GM19395 (cell line): ENCODE measurements around the gene CDH23.

Source experiments
- ATAC-seq: cut with Tn5 transposase; IDR thresholded peaks from one replicate; pipeline ENCODE4 v1.9.1; 2021; ENCODE audit warnings: mild to moderate bottlenecking, moderate library complexity; ENCODE audit not compliant: unreplicated experiment

Gene CDH23

DNA sequence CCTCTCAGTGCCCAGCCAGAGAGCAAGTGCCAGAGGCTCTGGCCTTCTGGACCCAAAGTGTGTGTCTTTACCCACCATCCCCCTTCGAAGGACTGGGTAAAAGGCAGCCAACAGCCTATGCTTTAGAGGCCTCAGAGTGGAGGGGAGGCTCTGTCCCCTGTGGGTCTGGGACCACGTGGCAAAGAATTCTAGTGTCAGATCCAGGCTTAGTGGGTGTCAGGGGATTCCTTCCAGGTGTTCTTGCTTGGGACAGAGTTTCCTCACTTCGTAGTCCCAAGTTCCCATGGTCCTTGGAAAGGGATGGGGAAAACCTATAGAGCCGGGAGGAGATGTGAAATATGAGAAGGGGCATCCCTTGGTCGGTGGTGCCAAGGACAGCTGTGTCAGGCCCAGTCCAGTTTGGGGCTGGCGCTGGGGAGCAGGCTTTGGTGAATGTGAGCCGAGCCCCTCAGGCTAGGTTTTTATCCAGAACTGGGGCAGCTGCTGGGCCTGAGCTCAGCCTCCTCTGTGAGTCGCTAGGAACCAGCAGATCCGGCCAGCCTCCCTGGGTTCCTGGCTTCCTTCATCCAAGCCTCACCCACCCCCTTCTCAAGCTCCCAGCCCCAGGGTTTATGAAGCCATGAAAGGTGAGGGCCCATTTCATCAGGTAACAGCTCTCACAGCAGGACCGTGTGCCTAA is 251.7 kb downstream of the CDH23 start:
- no peak for ATAC-seq

GRCh38 chr10:71648933-71649320 is 252.2 kb downstream of the CDH23 start:
- ATAC-seq: no peak

DNA sequence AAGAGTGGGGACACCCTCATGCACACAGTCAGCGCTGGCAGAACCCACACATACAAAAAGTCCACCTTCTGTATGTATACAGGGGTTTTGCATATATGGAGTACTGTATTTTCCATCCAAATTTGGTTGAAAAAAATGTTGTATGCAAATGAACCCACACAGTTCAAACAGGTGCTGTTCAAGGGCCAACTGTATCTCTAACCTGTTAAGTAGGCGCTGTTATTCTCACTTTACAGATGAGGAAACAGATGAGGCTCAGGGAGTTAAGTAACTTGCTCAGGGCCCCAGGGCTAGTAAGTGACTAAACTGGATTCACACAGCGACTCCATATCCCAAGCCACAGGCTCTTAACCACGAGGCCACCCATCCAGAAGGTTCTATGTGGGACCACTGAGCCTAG is 252.9 kb downstream of the CDH23 start:
- no peak for ATAC-seq

GRCh38 chr10:71650397-71650796 is 253.7 kb downstream of the CDH23 start:
- no peak for ATAC-seq

DNA sequence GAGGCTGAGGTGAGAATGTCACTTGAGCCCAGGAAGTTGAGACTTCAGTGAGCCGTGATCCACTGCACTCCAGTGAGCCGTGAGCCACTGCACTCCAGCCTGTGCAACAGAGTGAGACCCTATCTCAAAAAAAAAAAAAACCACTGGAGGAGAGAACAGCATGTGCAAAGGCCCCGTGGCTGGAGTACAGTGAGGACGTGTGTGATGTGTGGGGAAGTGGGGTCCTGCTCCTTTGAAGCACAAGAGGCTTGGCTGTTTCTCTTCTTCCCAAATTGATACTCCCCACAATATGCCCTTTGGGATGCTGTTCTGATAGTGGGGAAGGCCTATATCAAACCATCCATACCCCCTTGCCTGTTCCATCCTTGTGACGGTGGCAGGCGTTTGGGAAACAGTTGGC is 254.7 kb downstream of the CDH23 start:
- no peak for ATAC-seq

DNA sequence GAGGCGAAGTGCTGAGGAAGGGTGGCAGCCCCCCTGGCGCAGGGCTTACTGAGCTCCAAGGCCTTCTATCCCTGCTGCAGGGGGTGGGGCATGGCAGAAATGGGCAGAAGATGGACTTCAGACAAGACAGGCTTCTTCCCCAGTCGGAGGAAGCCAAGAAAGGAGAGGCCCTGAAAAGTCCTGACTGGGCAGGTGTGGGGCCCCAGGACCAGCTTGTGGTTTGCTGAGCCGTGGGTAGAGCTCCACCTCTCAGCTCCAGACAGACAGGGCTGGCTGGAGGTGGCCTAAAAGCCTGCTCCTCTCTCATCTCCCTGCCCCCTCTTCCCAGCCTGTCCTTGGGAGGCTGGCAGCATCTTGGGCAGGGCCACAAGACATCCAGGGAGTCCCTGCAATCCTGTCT is 255.2 kb downstream of the CDH23 start:
- ATAC-seq: no peak

DNA sequence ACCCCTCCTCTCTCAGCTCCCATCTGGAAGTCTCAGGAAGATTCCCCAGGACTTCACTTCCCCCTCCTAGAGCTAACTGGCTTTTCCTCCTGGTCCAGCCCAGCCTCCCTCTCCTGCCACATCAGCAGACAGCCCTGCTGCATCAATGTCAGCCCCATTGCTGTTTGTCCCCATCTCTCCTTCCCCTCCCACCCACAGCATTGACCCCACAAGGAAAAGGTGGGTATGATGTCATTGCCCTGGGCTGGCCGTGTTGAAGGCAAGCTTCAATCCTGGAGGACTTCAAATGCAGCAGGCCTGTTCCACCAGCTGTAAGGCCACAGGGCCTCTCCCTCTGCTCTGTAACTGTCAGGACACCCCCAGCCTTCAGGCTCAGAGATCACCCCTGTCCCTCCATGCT is 256.3 kb downstream of the CDH23 start:
- no peak for ATAC-seq

DNA sequence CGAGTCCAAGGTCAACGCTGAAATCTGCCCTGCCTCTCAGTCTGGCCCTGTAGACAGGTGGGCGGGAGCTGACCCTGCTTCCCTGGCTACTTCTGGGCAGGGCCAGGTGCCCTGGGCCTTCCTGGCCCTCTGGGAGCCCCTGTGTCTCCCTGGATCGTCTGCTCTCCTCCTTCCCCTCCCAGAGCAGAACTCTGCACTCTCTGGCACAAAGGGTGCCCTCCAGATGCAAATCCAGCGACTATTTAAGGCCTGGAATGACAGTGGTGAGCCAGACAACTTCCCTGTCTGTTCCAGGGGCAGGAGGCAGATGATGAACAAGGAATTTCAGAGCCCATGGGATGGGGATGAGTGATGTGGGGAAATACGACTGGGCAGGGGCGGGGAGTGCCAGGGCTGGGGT is 259.5 kb downstream of the CDH23 start:
- ATAC-seq: no peak

DNA sequence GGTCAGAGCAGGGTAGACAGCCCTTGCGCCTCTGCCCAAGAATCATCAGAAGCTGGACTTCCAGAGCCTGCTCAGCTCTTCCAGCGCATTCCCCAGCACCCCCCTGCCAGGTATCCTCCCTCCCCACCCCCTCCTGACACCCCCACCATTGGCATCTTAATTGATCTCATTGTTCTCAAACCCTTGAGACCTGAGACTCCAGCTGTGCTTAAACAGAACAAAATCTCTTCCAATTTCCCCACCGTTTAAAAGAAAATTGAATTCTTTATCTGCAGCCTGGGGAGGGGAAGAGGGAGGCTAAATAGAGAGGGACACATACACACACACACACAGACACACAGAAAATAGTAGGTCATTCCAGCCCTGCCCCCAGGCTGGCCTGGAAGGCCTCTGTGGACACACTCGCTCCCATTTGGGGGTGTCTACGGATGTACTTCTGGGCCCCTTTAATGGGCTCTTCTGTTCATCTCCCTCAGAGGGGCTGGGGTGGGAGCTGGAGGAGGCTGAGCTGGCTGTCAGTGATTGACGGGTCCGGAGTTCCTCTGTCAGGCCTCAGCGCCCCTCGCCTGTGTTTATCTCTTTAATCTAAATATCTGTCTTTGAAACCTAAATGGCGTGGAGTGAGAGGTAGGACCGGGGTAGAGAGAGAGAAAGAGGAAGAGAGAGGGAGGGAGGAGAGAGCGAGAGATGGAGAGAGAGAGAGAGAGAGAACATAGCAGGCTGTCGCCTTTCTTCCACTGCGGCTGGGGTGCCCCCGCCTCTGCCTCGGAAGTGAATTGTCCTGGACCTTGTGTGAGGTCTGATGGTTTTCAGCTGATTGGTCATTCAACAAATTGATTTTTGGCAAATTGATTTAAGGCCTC is 261.1 kb downstream of the CDH23 start:
- no peak for ATAC-seq

GRCh38 chr10:71658467-71658745 is 261.7 kb downstream of the CDH23 start:
- no peak for ATAC-seq

DNA sequence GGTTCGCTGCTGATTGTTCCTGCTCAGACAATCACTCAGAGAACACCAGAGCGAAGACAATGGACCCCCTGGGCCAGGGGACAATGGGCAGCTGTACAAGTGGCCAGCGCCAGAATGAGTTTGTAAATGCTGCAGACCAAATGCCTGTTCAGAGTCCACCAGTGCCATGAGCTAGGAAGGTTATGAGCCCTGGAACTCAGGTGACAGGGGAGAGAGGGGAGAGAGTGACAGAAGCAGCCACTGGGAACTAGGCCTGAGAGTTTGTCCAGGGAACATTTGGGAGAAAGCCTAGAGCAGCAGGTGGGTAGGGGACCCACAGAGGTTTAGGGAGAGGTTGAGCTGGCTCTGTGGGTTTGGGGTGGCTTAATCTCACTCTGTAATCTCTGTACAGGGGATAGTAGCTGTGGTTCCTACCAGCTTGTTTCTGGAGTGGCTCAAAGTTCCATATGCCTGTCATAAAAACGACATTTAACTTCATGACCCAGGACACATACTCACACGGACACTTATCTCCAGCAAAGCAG is 262.5 kb downstream of the CDH23 start:
- no peak for ATAC-seq

DNA sequence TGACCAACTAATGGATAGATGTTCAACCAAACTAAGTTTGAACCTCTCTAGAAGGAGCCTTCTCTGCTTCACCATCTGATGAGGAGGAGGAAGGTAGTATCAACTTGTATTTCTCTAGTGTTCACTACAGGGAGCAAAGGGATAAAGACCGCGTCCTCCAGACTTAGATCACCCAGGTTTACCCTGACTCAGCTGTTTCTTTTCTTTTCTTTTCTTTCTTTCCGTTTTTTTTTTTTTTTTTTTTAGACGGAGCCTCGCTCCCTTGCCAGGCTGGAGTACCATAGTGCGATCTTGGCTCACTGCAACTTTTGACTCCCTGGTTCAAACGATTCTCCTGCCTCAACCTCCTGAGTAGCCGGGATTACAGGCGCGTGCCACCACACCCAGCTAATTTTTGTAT is 263.0 kb downstream of the CDH23 start:
- ATAC-seq: no peak

GRCh38 chr10:71660313-71660712 is 263.6 kb downstream of the CDH23 start:
- no peak for ATAC-seq

DNA sequence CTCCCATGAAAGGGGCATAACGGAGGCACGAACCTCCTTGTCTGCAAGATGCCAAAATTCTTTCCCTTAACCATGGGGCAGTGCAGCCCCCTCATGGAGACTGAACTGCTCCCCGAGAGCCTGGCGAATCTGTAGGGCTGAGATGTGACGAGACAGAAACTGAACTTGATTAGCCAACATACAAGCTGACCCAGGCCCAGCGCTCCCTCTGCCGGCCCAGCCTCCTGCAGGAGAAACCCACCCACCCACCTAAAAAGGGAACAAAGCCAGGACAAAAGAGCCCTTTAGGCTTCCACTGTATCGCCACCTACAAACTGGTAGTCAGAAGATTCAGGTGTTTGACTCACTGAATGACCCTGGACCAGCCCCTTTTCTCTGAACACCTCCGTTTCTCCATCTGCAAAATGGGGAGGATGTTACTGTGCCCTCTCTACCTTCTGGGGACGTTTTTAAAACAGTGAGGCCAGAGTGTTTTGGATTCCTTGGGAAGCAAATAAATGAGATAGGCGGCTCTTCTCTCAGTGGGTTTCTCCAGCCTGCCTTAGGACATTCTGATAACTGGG is 264.4 kb downstream of the CDH23 start:
- ATAC-seq: no peak

DNA sequence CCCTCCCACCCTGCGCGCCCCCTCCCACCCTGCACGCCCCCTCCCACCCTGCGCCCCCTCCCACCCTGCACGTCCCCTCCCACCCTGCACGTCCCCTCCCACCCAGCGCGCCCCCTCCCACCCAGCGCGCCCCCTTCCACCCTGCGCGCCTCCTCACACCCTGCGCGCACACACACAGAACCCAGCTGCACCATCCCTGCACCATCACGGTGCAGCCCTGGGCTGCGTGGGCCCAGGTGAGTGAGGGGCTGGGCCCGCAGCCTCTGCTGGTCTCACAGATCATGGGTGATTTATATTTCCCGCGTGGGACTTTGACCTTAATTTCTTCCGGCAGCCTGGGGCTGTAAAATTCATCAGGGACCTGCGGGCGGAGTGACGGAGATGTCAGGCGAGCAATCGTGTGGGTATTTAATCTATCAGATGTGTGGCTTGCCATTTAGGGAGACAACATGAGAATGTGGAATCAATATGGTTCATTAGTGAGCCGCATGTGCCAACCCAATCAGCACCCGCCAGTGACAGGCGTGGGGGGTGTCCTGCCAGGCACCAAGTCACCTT is 265.1 kb downstream of the CDH23 start:
- ATAC-seq: no peak

GRCh38 chr10:71663311-71663710 is 266.6 kb downstream of the CDH23 start:
- no peak for ATAC-seq

DNA sequence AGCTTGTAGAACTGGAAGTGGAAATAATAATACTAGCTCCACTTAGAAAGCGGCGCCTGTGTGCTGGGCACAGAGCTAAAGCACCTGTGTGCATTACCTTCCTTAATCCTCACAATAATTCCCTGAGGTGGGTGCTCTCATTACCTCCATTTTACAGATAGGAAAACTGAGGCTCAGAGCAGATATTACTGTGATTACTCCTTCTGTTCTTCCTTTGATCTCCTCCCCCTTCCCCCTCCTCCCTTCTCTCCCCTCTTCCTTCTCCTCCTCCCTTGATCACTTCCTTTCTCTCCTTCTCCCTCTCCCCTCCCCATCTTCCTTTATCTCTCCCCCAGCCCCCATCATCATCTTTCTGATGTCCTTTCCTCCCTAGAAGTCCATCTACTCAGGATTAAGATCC is 267.9 kb downstream of the CDH23 start:
- ATAC-seq: no peak

GRCh38 chr10:71665456-71665855 is 268.7 kb downstream of the CDH23 start:
- ATAC-seq: no peak

DNA sequence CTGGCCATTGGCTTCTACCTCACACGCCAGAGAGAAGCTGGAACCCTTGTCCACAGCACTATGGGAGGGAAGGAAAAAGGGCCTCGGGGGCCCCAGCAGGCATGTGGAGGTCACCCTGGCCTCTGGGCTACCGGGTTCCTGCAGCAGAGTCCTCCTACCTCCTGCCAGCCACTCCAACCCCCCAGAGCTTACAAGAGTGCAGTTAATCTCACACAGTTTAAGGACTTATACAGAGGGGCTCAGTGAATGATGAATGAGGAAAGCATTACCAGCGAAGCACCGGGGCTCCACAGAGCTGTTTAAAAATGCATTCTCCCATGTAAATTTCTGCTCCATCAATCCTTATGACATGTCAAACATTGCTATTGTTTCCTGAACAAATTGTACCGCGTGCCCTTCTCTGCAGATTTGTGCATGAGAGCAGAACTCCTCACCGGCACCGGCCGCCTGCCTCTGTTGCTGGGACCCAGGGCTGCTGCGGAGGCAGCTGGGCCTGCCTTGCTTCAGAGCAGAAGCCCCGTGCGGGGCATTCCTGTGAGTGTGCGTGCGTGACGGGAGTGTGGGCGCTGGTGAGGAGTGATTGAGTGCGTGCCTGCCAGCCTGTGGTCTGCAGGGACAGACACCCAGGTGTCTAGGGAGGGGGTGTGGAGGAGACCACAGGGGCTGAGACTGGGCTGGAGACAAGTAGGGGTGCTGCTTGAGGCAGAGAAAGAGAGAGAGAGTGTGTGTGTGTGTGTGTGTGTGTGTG is 270.1 kb downstream of the CDH23 start:
- no peak for ATAC-seq

DNA sequence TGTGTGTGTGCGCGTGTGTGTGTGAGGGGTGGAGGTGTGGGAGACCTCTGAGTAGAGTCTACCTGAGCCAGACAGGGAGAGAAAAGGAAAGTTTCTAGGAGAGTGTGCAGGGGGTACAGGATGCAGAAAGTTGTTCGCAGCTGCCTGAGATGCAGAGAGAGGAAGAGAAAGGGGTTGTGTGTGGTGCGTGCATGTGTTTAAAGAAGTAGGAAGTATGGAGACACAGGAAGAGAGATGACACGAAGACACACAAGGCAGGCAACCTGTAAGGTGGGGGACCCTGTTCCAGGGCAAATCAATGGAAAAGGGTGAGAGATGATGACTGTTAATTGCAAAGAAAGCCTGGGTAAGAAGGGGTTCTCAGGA is 270.6 kb downstream of the CDH23 start:
- no peak for ATAC-seq
